Stimulated activated CD4-positive, alpha-beta T cell treated with anti-CD3 and anti-CD28 coated beads, Interleukin-12 subunit alpha, Interleukin-12 subunit beta, amount 100 ng/mL, for 24 hours (primary cell): Measurements from ENCODE around the gene LRRN2.
"Not testable (repeated sequence)": the region's sequence is repeated elsewhere in the genome, so short reads cannot be mapped to it uniquely, and the experiment has no call there.

Experiments
- DNase-seq, 2 experiments: peaks; one replicate each; pipeline ENCODE4 v3.0.0-alpha.2; 2020; ENCODE audit warnings: low read depth in 2 of 2

LRRN2 gene

GRCh38 chr1:204685236-204686006, at the start of gene LRRN2:
Gene LRRN2, minus strand, starts transcription at chr1:204685738. Its CDS starts 65,746 bp downstream, at chr1:204619992.
- no peak for DNase-seq

GRCh38 chr1:204735042-204735441, 49.5 kb upstream of the LRRN2 start:
- DNase-seq = no peak

GRCh38 chr1:204733869-204734596, 48.5 kb upstream of the LRRN2 start:
- DNase-seq = no peak

- no peak for DNase-seq
These were observed 47.8 kb upstream of the LRRN2 start for GRCh38 chr1:204733289-204733688.

GRCh38 chr1:204731985-204732575, 46.5 kb upstream of the LRRN2 start:
- no peak for DNase-seq

- no peak for DNase-seq
These were observed 46.0 kb upstream of the LRRN2 start for GRCh38 chr1:204731509-204731908.

GRCh38 chr1:204730826-204731459, 45.4 kb upstream of the LRRN2 start:
- no peak for DNase-seq

GRCh38 chr1:204729516-204729915, 44.0 kb upstream of the LRRN2 start:
- no peak for DNase-seq

GRCh38 chr1:204728456-204728855, 42.9 kb upstream of the LRRN2 start:
- DNase-seq = no peak

- no peak for DNase-seq
These were observed 42.5 kb upstream of the LRRN2 start for GRCh38 chr1:204728045-204728444.

- DNase-seq = not testable (repeated sequence)
These were observed 41.9 kb upstream of the LRRN2 start for GRCh38 chr1:204727438-204727837.

GRCh38 chr1:204726478-204726877, 40.9 kb upstream of the LRRN2 start:
- no peak for DNase-seq

GRCh38 chr1:204725821-204726448, 40.4 kb upstream of the LRRN2 start:
- no peak for DNase-seq

- DNase-seq = no peak
These were observed 37.7 kb upstream of the LRRN2 start for GRCh38 chr1:204723131-204723787.

- DNase-seq = no peak
These were observed 36.0 kb upstream of the LRRN2 start for GRCh38 chr1:204721373-204722055.

GRCh38 chr1:204716660-204717059, 31.1 kb upstream of the LRRN2 start:
- no peak for DNase-seq

GRCh38 chr1:204714861-204715511, 29.4 kb upstream of the LRRN2 start:
- DNase-seq = no peak

- no peak for DNase-seq
These were observed 28.8 kb upstream of the LRRN2 start for GRCh38 chr1:204714194-204714860.

GRCh38 chr1:204713541-204713940, 28.0 kb upstream of the LRRN2 start:
- no peak for DNase-seq
